IMR-90 (cell line): ENCODE data around the gene PALLD. TPM values are rescaled to one million over a fixed set of nuclear protein-coding genes. Genes with fewer than 3 reads are reported as not detected.
A peak's percentile ranks its signal among the peaks of the same experiment; 100 is the strongest.

ENCODE experiments used
- ATAC-seq: fragments of 200-7000 bp; cut with Tn5 transposase; 2 replicates; pipeline ENCODE4 v1.9.1; 2020; ENCODE audit warnings: low read depth, mild to moderate bottlenecking, moderate library complexity
- BruUV-seq: library from RNA; stranded (reverse); fragments of 400-500 nt; replicated peaks from 2 replicates; lab custom pipeline; 2021; lab: Mats Ljungman, UMichigan
- CTCF ChIA-PET: fragments of 300-600 bp; formaldehyde crosslinking; extraction: SDS; loops from one replicate; lab custom pipeline; 2021; ENCODE audit warnings: antibody characterized with exemption; lab: Yijun Ruan, JAX
- POLR2A ChIA-PET: fragments of 300-600 bp; sonication (Branson Sonifier 250); formaldehyde crosslinking; loops from one replicate; lab custom pipeline; 2022; ENCODE audit warnings: antibody characterized with exemption; ENCODE audit not compliant: unreplicated experiment; lab: Charles Lee
- DNase-seq: peaks from one replicate; pipeline ENCODE4 v3.0.0; 2013
- H2AFZ ChIP-seq: replicated peaks from 2 replicates; pipeline ENCODE3; 2013; ENCODE audit warnings: low read length, mild to moderate bottlenecking; ENCODE audit not compliant: poor library complexity
- H2AK5ac ChIP-seq: 2 replicates; pipeline ENCODE4 v1.6.1; 2013; ENCODE audit warnings: low read depth, low read length, inconsistent platforms
- H2AK9ac ChIP-seq: replicated peaks from 2 replicates; pipeline ENCODE3; 2013; ENCODE audit warnings: mild to moderate bottlenecking, low read depth, low read length, moderate library complexity; ENCODE audit not compliant: poor library complexity
- H2BK120ac ChIP-seq: 2 replicates; pipeline ENCODE4 v1.6.1; 2013; ENCODE audit warnings: low read depth, low read length, inconsistent platforms
- H2BK15ac ChIP-seq: 3 replicates; pipeline ENCODE4 v1.6.1; 2013; ENCODE audit warnings: low read depth, low read length, inconsistent platforms
- H2BK20ac ChIP-seq: 2 replicates; pipeline ENCODE4 v1.6.1; 2013; ENCODE audit warnings: low read depth, mild to moderate bottlenecking, inconsistent platforms, low read length, moderate library complexity
- H2BK5ac ChIP-seq: 2 replicates; pipeline ENCODE4 v1.6.1; 2013; ENCODE audit warnings: mild to moderate bottlenecking, low read depth, low read length, inconsistent platforms; ENCODE audit not compliant: poor library complexity, severe bottlenecking
- H3K14ac ChIP-seq: replicated peaks from 2 replicates; pipeline ENCODE4 v1.6.1; 2013; ENCODE audit warnings: low read depth, low read length, inconsistent platforms
- H3K18ac ChIP-seq: 2 replicates; pipeline ENCODE4 v1.6.1; 2013; ENCODE audit warnings: low read depth, low read length, control low read depth
- H3K23ac ChIP-seq: 2 replicates; pipeline ENCODE4 v1.6.1; 2013; ENCODE audit warnings: low read depth, low read length, inconsistent platforms
- H3K27ac ChIP-seq: 2 replicates; pipeline ENCODE4 v1.5.1; 2013; ENCODE audit warnings: mild to moderate bottlenecking, control low read depth, low read length; ENCODE audit not compliant: insufficient read depth
- H3K27me3 ChIP-seq: 2 replicates; pipeline ENCODE4 v1.6.1; 2013; ENCODE audit warnings: low read length; ENCODE audit not compliant: control insufficient read depth, insufficient read depth
- H3K36me3 ChIP-seq: 2 replicates; pipeline ENCODE4 v1.6.1; 2013; ENCODE audit warnings: low read length, mixed read lengths; ENCODE audit not compliant: control insufficient read depth, insufficient read depth
- H3K4ac ChIP-seq: 2 replicates; pipeline ENCODE4 v1.6.1; 2013; ENCODE audit warnings: low read depth, low read length, inconsistent platforms
- H3K4me1 ChIP-seq: 2 replicates; pipeline ENCODE4 v1.6.1; 2013; ENCODE audit warnings: low read length, mixed read lengths; ENCODE audit not compliant: control insufficient read depth, insufficient read depth
- H3K4me2 ChIP-seq: 2 replicates; pipeline ENCODE4 v1.6.1; 2013; ENCODE audit warnings: low read depth, mild to moderate bottlenecking, control low read depth, low read length, moderate library complexity
- H3K4me3 ChIP-seq: 2 replicates; pipeline ENCODE4 v1.5.1; 2013; ENCODE audit warnings: low read depth, mild to moderate bottlenecking, control low read depth, low read length, moderate library complexity; ENCODE audit not compliant: insufficient read depth
- H3K56ac ChIP-seq: 2 replicates; pipeline ENCODE4 v1.6.1; 2013; ENCODE audit warnings: low read length, inconsistent platforms; ENCODE audit not compliant: insufficient read depth; ENCODE audit errors: extremely low read depth
- H3K79me1 ChIP-seq, 2 experiments: 2 replicates each; pipeline ENCODE4 v1.6.1; 2013; ENCODE audit warnings: low read length in 2 of 2, inconsistent platforms in 1 of 2, low read depth in 1 of 2
- H3K9ac ChIP-seq: 2 replicates; pipeline ENCODE4 v1.6.1; 2013; ENCODE audit warnings: low read depth, low read length, control low read depth
- H3K9me1 ChIP-seq: 2 replicates; pipeline ENCODE4 v1.6.1; 2013; ENCODE audit warnings: low read length, inconsistent platforms; ENCODE audit not compliant: insufficient read depth
- H3K9me3 ChIP-seq: 2 replicates; pipeline ENCODE4 v1.6.1; 2013; ENCODE audit warnings: low read length; ENCODE audit not compliant: control insufficient read depth, insufficient read depth
- H4K20me1 ChIP-seq: 2 replicates; pipeline ENCODE4 v1.6.1; 2013; ENCODE audit warnings: low read length, inconsistent platforms; ENCODE audit not compliant: insufficient read depth
- H4K5ac ChIP-seq: 2 replicates; pipeline ENCODE4 v1.6.1; 2013; ENCODE audit warnings: mild to moderate bottlenecking, low read depth, low read length, control low read depth
- H4K8ac ChIP-seq, 2 experiments: 2 replicates each; pipeline ENCODE4 v1.6.1; 2013; ENCODE audit warnings: low read depth in 2 of 2, low read length in 2 of 2, control low read depth in 1 of 2, inconsistent platforms in 1 of 2
- H4K91ac ChIP-seq: 2 replicates; pipeline ENCODE4 v1.6.1; 2013; ENCODE audit warnings: low read depth, low read length, inconsistent platforms; ENCODE audit not compliant: insufficient read depth
- CEBPB ChIP-seq: IDR thresholded peaks from 2 replicates; pipeline ENCODE4 v1.6.1; 2012; ENCODE audit warnings: low read depth, low read length, improper control_type of control experiment
- CHD1 ChIP-seq: IDR thresholded peaks from 2 replicates; pipeline ENCODE4 v1.6.1; 2012; ENCODE audit warnings: low read depth, low read length, improper control_type of control experiment
- ELK1 ChIP-seq: fragments of 150-350 bp; IDR thresholded peaks from 2 replicates; pipeline ENCODE4 v1.6.1; 2016; ENCODE audit warnings: low read depth, mild to moderate bottlenecking, low read length, moderate library complexity, borderline replicate concordance
- FOS ChIP-seq: fragments of 150-350 bp; IDR thresholded peaks from 2 replicates; pipeline ENCODE4 v1.6.1; 2016; ENCODE audit warnings: low read depth, low read length
- MAFK ChIP-seq: IDR thresholded peaks from 2 replicates; pipeline ENCODE4 v1.6.1; 2012; ENCODE audit warnings: low read depth, low read length, improper control_type of control experiment
- MAZ ChIP-seq: IDR thresholded peaks from 2 replicates; pipeline ENCODE4 v1.6.1; 2012; ENCODE audit warnings: low read depth, mild to moderate bottlenecking, low read length, improper control_type of control experiment, moderate library complexity, borderline replicate concordance
- MXI1 ChIP-seq: IDR thresholded peaks from 2 replicates; pipeline ENCODE4 v1.6.1; 2012; ENCODE audit warnings: low read depth, mild to moderate bottlenecking, low read length, moderate library complexity, borderline replicate concordance
- POLR2A ChIP-seq: IDR thresholded peaks from 2 replicates; pipeline ENCODE4 v1.6.1; 2012; ENCODE audit warnings: mild to moderate bottlenecking, low read depth, low read length
- RCOR1 ChIP-seq: IDR thresholded peaks from 2 replicates; pipeline ENCODE4 v1.6.1; 2012; ENCODE audit warnings: mild to moderate bottlenecking, low read length, improper control_type of control experiment; ENCODE audit not compliant: insufficient replicate concordance
- RFX5 ChIP-seq: IDR thresholded peaks from 2 replicates; pipeline ENCODE4 v1.8.0; 2012; ENCODE audit warnings: low read depth, mild to moderate bottlenecking, low read length, moderate library complexity
- SMC3 ChIP-seq: fragments of 150-350 bp; IDR thresholded peaks from 2 replicates; pipeline ENCODE4 v1.6.1; 2016; ENCODE audit warnings: low read depth, mild to moderate bottlenecking, antibody characterized with exemption, low read length, moderate library complexity
- WGBS, 2 experiments: methylation state at CpG; one replicate each; pipeline versions ENCODE4 v1.1.5 to v1.1.7; 2013; ENCODE audit warnings: missing lambda C conversion rate in 2 of 2; ENCODE audit not compliant: insufficient read length in 1 of 2; ENCODE audit errors: extremely low coverage in 2 of 2; 5-methylcytosine and 5-hydroxymethylcytosine counted together
- dilution Hi-C: fragments of 300-500 bp; cut with HindIII; formaldehyde crosslinking; loops from one replicate; pipeline ENCODE4 v1.14.3; 2018; ENCODE audit warnings: low sequenced_read_pairs; ENCODE audit not compliant: unreplicated experiment
- in situ Hi-C: fragments of 300-500 bp; cut with MboI; formaldehyde crosslinking; loops from 3 replicates; pipeline ENCODE4 v1.14.3; 2019; ENCODE audit warnings: low sequenced_read_pairs, inconsistent platforms, mixed read lengths
- intact Hi-C: fragments of 100-400 bp; cut with micrococcal nuclease; formaldehyde crosslinking; loops from 2 replicates; pipeline ENCODE4 v1.10.0; 2022
- polyA plus RNA-seq, 3 experiments: library from polyadenylated mRNA; depleted of rRNA; stranded (reverse); fragments of >200 nt; gene quantifications; 2 replicates each; pipeline ENCODE4 v1.2.3, GENCODE V29; 2012; ENCODE audit warnings: low replicate concordance in 1 of 3
- total RNA-seq: library from RNA; depleted of rRNA; stranded (reverse); fragments of >200 nt; gene quantifications from 2 replicates; pipeline ENCODE4 v1.2.3, GENCODE V29; 2012
- TF ChIP-seq, protein P1 (sequence below): fragments of 150-350 bp; IDR thresholded peaks from 2 replicates; pipeline ENCODE4 v1.6.1; 2017; ENCODE audit warnings: mild to moderate bottlenecking, antibody characterized with exemption, low read length, low read depth

PALLD gene
- total and polyA plus RNA-seq, 2 of the 4 experiments (the other 2 are of a cell fraction) = 91.0 to 91.9 TPM

GRCh38 chr4:168677879-168678278, 181.0 kb downstream of the PALLD start:
- ChIA-PET POLR2A (no interaction called here), CTCF (interaction anchor here (1.0 kb wide), 1 partner anchor 9 kb away, joined by 3 read pairs; no protein-coding TSS in a partner anchor)
- Histone ChIP-seq H2AFZ (no peak overlapping the region), H2BK5ac (no peak overlapping the region), H3K23ac (no peak overlapping the region), H3K56ac (no peak overlapping the region), H4K20me1 (no peaks in the 10 kb centered on the region), H3K18ac (no peak overlapping the region), H3K27me3 (no peaks in the 10 kb centered on the region), H4K5ac (no peak overlapping the region), H2AK9ac (no peak overlapping the region), H3K4me2 (no peak overlapping the region), H3K9me3 (no peaks in the 10 kb centered on the region), H3K27ac (no peak overlapping the region), H4K91ac (no peak overlapping the region; the same call in none of the 2 replicates), H3K4ac (peak overlapping the region; percentile 45; the same call in 1 of the 2 replicates), H4K8ac (no peak overlapping the region), H3K79me1 (peaks cover 0 to 9% of the 10 kb centered on the region in 2 experiments; a peak in 1 of 4 replicates), H3K4me1 (peaks cover 14% of the 10 kb centered on the region), H3K36me3 (no peaks in the 10 kb centered on the region), H2AK5ac (peak overlapping the region; percentile 88), H2BK15ac (no peak overlapping the region; the same call in 1 of the 3 replicates), H3K14ac (no peak overlapping the region), H2BK20ac (peak overlapping the region; percentile 18; the same call in 1 of the 2 replicates), H3K4me3 (no peak overlapping the region), H3K9me1 (peaks cover 27% of the 10 kb centered on the region), H2BK120ac (peak overlapping the region; percentile 6; the same call in 1 of the 2 replicates), H3K9ac (no peak overlapping the region)
- dilution Hi-C loops (no loop called here), in situ Hi-C loops (loop anchor here (25.0 kb wide), 1 partner anchor 491 kb away; no protein-coding TSS in a partner anchor), intact Hi-C loops (no loop called here)
- WGBS, 2 experiments = 95% methylated on average over 4 of the region's 11 CpGs; no CpG with 5 or more reads in 1 of the 2 experiments
- DNase-seq = no peak
- ATAC-seq = no peak
- no TSS peak for BruUV-seq
- TF ChIP-seq MXI1 = no peak
- no peak for TF ChIP-seq POLR2A
- no peak for TF ChIP-seq FOS
- TF ChIP-seq CEBPB = no peak
- TF ChIP-seq ELK1 = no peak
- no peak for TF ChIP-seq RCOR1
- TF ChIP-seq, protein P1, sequence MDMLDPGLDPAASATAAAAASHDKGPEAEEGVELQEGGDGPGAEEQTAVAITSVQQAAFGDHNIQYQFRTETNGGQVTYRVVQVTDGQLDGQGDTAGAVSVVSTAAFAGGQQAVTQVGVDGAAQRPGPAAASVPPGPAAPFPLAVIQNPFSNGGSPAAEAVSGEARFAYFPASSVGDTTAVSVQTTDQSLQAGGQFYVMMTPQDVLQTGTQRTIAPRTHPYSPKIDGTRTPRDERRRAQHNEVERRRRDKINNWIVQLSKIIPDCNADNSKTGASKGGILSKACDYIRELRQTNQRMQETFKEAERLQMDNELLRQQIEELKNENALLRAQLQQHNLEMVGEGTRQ = no peak
- no peak for TF ChIP-seq MAFK
- no peak for TF ChIP-seq SMC3
- no peak for TF ChIP-seq RFX5
- no peak for TF ChIP-seq CHD1
- no peak for TF ChIP-seq MAZ
